Measurements from ENCODE around the gene RABGAP1L. TPM values are rescaled to one million over a fixed set of nuclear protein-coding genes. Genes with fewer than 3 reads are reported as not detected.

Gene RABGAP1L
- total RNA-seq, 2 donors from 2014 or later: 51.4 to 124 TPM

DNA sequence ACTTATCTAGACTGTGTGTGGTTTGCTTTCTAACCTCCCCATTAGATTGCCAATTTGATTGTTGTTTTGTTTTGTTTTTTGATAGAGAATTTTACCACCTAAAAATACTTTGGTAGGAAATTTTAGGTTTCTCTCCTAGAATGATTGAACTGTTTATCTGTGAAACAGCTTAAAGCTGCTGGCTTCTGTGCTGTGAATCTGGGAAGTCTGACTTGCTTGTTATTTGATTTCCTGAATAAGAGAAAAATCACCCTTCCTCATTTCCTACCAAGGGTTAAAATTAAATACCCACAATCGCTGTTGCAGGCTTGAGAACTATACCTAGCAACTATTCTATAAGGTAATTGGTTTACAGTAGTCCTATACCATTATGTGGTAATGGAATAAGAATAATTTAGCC lies 641.6 kb downstream of the RABGAP1L start:
- Histone ChIP-seq H3K36me3 (replicated peaks in 1 of 2; ENCODE audit: insufficient read depth in 1 of 2, low read depth in 2 of 2) (no peaks in the 10 kb centered on the region), H3K27me3 (no peaks in the 10 kb centered on the region), H3K4me3 (no peak overlapping the region), H3K27ac (no peak overlapping the region), H3K9me3 (no peaks in the 10 kb centered on the region), H3K4me1 (peaks cover 15% of the 10 kb centered on the region)
- WGBS, 2 donors: 37 to 40% methylated on average over 1 of the region's 1 CpG
- DNase-seq (no peak), ATAC-seq (no peak)
- TF ChIP-seq, protein P1, sequence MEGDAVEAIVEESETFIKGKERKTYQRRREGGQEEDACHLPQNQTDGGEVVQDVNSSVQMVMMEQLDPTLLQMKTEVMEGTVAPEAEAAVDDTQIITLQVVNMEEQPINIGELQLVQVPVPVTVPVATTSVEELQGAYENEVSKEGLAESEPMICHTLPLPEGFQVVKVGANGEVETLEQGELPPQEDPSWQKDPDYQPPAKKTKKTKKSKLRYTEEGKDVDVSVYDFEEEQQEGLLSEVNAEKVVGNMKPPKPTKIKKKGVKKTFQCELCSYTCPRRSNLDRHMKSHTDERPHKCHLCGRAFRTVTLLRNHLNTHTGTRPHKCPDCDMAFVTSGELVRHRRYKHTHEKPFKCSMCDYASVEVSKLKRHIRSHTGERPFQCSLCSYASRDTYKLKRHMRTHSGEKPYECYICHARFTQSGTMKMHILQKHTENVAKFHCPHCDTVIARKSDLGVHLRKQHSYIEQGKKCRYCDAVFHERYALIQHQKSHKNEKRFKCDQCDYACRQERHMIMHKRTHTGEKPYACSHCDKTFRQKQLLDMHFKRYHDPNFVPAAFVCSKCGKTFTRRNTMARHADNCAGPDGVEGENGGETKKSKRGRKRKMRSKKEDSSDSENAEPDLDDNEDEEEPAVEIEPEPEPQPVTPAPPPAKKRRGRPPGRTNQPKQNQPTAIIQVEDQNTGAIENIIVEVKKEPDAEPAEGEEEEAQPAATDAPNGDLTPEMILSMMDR (IDR thresholded peaks at IDR 0.05): no peak
- no peak for TF ChIP-seq POLR2A (IDR thresholded peaks at IDR 0.05)
- intact Hi-C loops (cut with DNase I): no loop called here

DNA sequence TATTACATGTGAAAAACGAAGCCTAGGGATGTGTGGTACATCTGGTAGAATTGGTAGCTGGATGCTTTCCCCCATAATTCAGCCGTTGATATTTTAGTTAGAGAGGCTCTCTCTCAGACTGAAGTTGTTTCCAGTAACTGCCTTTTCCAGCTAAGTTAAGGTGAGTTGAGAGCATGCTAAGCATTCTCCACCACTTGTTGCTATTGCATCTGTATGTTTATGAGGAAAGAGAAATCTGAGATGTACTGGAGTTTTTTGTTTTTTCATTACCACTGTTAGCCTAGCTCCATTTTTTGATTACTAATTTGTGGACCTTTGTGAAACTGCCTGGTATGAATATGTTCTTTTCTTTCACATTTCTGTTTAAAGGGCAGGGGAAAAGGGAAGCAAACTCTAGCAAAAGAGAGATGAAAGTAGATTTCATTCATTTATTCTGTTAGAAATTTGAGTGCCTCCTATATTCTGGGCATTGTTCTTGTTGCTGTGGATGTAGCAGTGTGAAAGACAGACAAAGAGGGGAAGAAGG lies 650.5 kb downstream of the RABGAP1L start:
- 36 to 41% methylated on average over 2 of the region's 2 CpGs for WGBS, 2 donors
- no peak for TF ChIP-seq POLR2A (IDR thresholded peaks at IDR 0.05)
- TF ChIP-seq, protein P1 (IDR thresholded peaks at IDR 0.05): no peak
- Histone ChIP-seq H3K4me3 (no peak overlapping the region), H3K9me3 (no peaks in the 10 kb centered on the region), H3K27ac (no peak overlapping the region), H3K27me3 (no peaks in the 10 kb centered on the region), H3K4me1 (no peaks in the 10 kb centered on the region), H3K36me3 (replicated peaks in 1 of 2; ENCODE audit: insufficient read depth in 1 of 2, low read depth in 2 of 2) (no peaks in the 10 kb centered on the region)
- ATAC-seq (no peak), DNase-seq (no peak)
- intact Hi-C loops (cut with DNase I): no loop called here

DNA sequence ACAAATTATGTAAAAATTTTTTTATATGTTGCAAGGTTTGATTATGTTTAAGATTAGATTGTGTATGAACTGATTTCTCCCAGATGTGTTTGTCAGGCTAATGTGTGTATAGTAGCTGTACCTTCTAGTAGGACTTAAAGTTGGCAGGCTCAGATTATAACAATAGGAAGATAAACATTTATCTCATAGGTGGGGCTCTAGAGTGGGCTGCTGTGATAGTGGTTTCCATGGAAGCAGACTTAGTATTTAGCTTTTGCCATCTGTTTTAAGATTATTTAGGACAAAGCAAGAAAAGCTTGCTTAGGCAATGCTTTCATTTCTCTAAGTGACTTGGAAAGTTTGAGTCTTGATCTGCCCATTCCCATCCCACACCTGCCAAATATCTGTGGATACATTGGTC lies 652.7 kb downstream of the RABGAP1L start:
- ATAC-seq: no peak
- intact Hi-C loops (cut with DNase I): no loop called here
- no peaks in the 10 kb centered on the region for H3K4me1 ChIP-seq
- H3K27me3 ChIP-seq: no peaks in the 10 kb centered on the region
- TF ChIP-seq POLR2A (IDR thresholded peaks at IDR 0.05): no peak
- TF ChIP-seq, protein P1 (IDR thresholded peaks at IDR 0.05): no peak
- no peak overlapping the region for H3K27ac ChIP-seq
- DNase-seq: no peak
- no peak overlapping the region for H3K4me3 ChIP-seq
- no peaks in the 10 kb centered on the region for H3K36me3 ChIP-seq (replicated peaks in 1 of 2; ENCODE audit: insufficient read depth in 1 of 2, low read depth in 2 of 2)
- no peaks in the 10 kb centered on the region for H3K9me3 ChIP-seq

DNA sequence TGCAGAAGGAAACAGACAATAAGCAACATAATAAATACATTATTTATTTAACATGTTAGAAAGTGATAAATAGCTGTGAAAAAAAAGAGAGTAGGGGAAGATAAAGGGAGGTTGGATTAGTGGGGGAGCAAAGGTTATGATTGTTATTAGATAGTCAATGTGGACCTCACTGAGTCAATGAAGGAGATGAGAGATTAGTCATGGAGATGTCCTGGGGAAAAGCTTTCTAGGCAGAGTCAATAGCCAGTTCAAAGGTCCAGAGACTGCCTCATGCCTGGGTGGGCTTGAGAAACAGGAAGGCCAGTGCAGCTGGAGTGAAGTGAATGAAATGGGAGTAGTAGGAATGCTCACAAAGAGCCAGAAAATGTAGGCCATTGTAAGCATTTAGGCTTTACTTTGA lies 653.3 kb downstream of the RABGAP1L start:
- TF ChIP-seq, protein P1 (IDR thresholded peaks at IDR 0.05): no peak
- TF ChIP-seq POLR2A (IDR thresholded peaks at IDR 0.05): no peak
- no peaks in the 10 kb centered on the region for H3K36me3 ChIP-seq (replicated peaks in 1 of 2; ENCODE audit: insufficient read depth in 1 of 2, low read depth in 2 of 2)
- H3K27me3 ChIP-seq: no peaks in the 10 kb centered on the region
- DNase-seq (no peak), ATAC-seq (no peak)
- no peaks in the 10 kb centered on the region for H3K9me3 ChIP-seq
- no peak overlapping the region for H3K27ac ChIP-seq
- no peak overlapping the region for H3K4me3 ChIP-seq
- no peaks in the 10 kb centered on the region for H3K4me1 ChIP-seq
- intact Hi-C loops (cut with DNase I): no loop called here

DNA sequence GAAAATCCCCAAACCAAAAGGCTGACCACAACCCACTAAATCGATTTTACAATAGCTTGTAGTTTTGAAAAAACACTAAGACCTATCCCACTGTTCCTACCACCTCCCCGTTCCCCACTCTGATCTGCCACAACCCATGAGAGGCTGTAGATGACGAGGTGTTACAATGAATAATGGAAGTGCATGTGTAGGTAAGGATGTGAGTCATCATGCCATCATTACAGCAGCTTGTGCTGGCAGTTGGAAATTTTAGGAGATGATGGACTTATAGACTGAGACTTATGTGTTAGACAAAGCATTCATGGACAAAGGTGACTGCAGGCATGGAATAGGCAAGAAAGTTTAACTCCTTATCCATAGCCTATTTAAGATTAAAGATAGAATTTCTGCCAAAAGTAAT lies 655.7 kb downstream of the RABGAP1L start:
- H3K27ac ChIP-seq: no peak overlapping the region
- no peaks in the 10 kb centered on the region for H3K36me3 ChIP-seq (replicated peaks in 1 of 2; ENCODE audit: insufficient read depth in 1 of 2, low read depth in 2 of 2)
- DNase-seq (no peak), ATAC-seq (no peak)
- no peak overlapping the region for H3K4me3 ChIP-seq
- no peaks in the 10 kb centered on the region for H3K9me3 ChIP-seq
- H3K4me1 ChIP-seq: no peaks in the 10 kb centered on the region
- intact Hi-C loops (cut with DNase I): no loop called here
- TF ChIP-seq, protein P1 (IDR thresholded peaks at IDR 0.05): no peak
- no peak for TF ChIP-seq POLR2A (IDR thresholded peaks at IDR 0.05)
- no peaks in the 10 kb centered on the region for H3K27me3 ChIP-seq
- 82 to 84% methylated on average over 3 of the region's 3 CpGs for WGBS, 2 donors

All from body of pancreas (tissue), 4 donors.